OCI-LY1 (cell line): ENCODE measurements around the gene PARD3.

Experiments used
- EZH2 ChIP-seq: fragments of 200-600 bp; sonication (generic), shearing (Covaris generic); IDR thresholded peaks from 2 replicates; pipeline ENCODE4 v1.8.0; 2017; ENCODE audit warnings: borderline replicate concordance, mixed run types, mild to moderate bottlenecking, antibody characterized with exemption, low read length, moderate library complexity, mixed read lengths
- TF ChIP-seq, protein P1 (sequence below): fragments of 200-600 bp; sonication (generic), shearing (Covaris generic); IDR thresholded peaks from 2 replicates; pipeline ENCODE4 v1.5.1; 2017; ENCODE audit warnings: mild to moderate bottlenecking, antibody characterized with exemption, low read length, moderate library complexity, mixed read lengths

DNA sequence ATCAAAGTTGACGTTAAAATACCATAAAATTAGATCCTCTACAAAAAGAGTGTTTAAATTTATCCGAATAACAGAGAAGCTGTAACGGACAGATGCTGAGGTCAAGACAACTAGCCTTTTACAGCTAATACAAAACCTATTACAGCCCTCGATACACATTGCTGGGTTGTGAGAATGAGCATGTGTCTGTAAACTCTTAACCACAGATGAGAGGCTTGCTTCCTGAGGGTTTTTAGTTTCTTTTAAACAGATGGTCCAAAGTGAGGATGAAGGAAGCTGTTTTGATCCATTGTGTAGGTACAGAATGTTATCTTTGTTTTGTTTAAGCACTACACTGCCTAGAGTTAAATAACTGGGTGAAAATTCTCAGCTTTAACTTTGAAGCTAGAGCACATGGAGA is 578.2 kb downstream of the PARD3 start:
- no peak for TF ChIP-seq EZH2
- TF ChIP-seq, protein P1, sequence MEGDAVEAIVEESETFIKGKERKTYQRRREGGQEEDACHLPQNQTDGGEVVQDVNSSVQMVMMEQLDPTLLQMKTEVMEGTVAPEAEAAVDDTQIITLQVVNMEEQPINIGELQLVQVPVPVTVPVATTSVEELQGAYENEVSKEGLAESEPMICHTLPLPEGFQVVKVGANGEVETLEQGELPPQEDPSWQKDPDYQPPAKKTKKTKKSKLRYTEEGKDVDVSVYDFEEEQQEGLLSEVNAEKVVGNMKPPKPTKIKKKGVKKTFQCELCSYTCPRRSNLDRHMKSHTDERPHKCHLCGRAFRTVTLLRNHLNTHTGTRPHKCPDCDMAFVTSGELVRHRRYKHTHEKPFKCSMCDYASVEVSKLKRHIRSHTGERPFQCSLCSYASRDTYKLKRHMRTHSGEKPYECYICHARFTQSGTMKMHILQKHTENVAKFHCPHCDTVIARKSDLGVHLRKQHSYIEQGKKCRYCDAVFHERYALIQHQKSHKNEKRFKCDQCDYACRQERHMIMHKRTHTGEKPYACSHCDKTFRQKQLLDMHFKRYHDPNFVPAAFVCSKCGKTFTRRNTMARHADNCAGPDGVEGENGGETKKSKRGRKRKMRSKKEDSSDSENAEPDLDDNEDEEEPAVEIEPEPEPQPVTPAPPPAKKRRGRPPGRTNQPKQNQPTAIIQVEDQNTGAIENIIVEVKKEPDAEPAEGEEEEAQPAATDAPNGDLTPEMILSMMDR, result no peak
